Measurements from ENCODE around the gene RASGEF1C. TPM values are rescaled to one million over a fixed set of nuclear protein-coding genes. Genes with fewer than 3 reads are reported as not detected.

Gene RASGEF1C
- total and polyA plus RNA-seq, 2 experiments from 2014 or later, result 0.40 to 0.42 TPM

- Mint-ChIP-seq H3K36me3 (ENCODE audit: low read depth) (no peaks in the 10 kb centered on the region; the same call in 2 of the 3 replicates), H3K27me3 (ENCODE audit: insufficient read depth, low read depth, poor library complexity) (peaks cover 13% of the 10 kb centered on the region), H3K9me3 (no peaks in the 10 kb centered on the region; the same call in 2 of the 3 replicates), H3K4me1 (peaks cover 3% of the 10 kb centered on the region; the same call in 1 of the 3 replicates), H3K4me3 (no peak overlapping the region), H3K27ac (no peak overlapping the region; the same call in 1 of the 2 replicates)
- ATAC-seq, result no peak
- no peak for TF ChIP-seq CREB1 (CRISPR knock-in tag; IDR thresholded peaks at IDR 0.05; ENCODE audit: low read depth)
- TF ChIP-seq, protein P1, sequence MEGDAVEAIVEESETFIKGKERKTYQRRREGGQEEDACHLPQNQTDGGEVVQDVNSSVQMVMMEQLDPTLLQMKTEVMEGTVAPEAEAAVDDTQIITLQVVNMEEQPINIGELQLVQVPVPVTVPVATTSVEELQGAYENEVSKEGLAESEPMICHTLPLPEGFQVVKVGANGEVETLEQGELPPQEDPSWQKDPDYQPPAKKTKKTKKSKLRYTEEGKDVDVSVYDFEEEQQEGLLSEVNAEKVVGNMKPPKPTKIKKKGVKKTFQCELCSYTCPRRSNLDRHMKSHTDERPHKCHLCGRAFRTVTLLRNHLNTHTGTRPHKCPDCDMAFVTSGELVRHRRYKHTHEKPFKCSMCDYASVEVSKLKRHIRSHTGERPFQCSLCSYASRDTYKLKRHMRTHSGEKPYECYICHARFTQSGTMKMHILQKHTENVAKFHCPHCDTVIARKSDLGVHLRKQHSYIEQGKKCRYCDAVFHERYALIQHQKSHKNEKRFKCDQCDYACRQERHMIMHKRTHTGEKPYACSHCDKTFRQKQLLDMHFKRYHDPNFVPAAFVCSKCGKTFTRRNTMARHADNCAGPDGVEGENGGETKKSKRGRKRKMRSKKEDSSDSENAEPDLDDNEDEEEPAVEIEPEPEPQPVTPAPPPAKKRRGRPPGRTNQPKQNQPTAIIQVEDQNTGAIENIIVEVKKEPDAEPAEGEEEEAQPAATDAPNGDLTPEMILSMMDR (conservative IDR thresholded peaks at IDR 0.05; ENCODE audit: low read depth in 2 of 2), result no peak
- TF ChIP-seq EZH2 (IDR thresholded peaks at IDR 0.05; ENCODE audit: low read depth, unreplicated experiment), result no peak
- TF ChIP-seq, protein P2, sequence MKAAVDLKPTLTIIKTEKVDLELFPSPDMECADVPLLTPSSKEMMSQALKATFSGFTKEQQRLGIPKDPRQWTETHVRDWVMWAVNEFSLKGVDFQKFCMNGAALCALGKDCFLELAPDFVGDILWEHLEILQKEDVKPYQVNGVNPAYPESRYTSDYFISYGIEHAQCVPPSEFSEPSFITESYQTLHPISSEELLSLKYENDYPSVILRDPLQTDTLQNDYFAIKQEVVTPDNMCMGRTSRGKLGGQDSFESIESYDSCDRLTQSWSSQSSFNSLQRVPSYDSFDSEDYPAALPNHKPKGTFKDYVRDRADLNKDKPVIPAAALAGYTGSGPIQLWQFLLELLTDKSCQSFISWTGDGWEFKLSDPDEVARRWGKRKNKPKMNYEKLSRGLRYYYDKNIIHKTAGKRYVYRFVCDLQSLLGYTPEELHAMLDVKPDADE (IDR thresholded peaks at IDR 0.05), result no peak
- no peak for TF ChIP-seq ZNF331 (CRISPR knock-in tag; IDR thresholded peaks at IDR 0.05; ENCODE audit: low read depth)
- TF ChIP-seq POLR2AphosphoS5 (IDR thresholded peaks at IDR 0.05; ENCODE audit: low read depth), result no peak
- no peak for TF ChIP-seq NANOG (IDR thresholded peaks at IDR 0.05; ENCODE audit: borderline replicate concordance)
- no peak for TF ChIP-seq JUNB (IDR thresholded peaks at IDR 0.05; ENCODE audit: unreplicated experiment)
- TF ChIP-seq STAT1 (IDR thresholded peaks at IDR 0.05; ENCODE audit: unreplicated experiment), result no peak
- no peak for TF ChIP-seq ZNF462 (CRISPR knock-in tag; IDR thresholded peaks at IDR 0.05)
- Histone ChIP-seq H3F3A (replicated peaks; ENCODE audit: low read depth) (no peaks in the 10 kb centered on the region), H3K9me2 (ENCODE audit: insufficient read depth) (no peaks in the 10 kb centered on the region), H3K4me2 (no peak overlapping the region), H3K79me2 (replicated peaks; ENCODE audit: insufficient read depth) (no peaks in the 10 kb centered on the region), H3K27me3 (ENCODE audit: insufficient read depth) (no peaks in the 10 kb centered on the region), H3K27ac (ENCODE audit: low read depth) (no peak overlapping the region), H2AFZ (no peak overlapping the region), H3K36me3 (ENCODE audit: insufficient read depth) (no peaks in the 10 kb centered on the region), H4K20me1 (replicated peaks; ENCODE audit: insufficient read depth) (no peaks in the 10 kb centered on the region), H3K4me1 (ENCODE audit: insufficient read depth) (no peaks in the 10 kb centered on the region), H3K4me3 (no peak overlapping the region)
- no peak for DNase-seq (ENCODE audit: low spot score)
Measured at GRCh38 chr5:180138976-180139730, 69.9 kb downstream of the RASGEF1C start.

Measured in GM23338 (cell line).